ENCODE measurements around the gene IFT20.

DNA sequence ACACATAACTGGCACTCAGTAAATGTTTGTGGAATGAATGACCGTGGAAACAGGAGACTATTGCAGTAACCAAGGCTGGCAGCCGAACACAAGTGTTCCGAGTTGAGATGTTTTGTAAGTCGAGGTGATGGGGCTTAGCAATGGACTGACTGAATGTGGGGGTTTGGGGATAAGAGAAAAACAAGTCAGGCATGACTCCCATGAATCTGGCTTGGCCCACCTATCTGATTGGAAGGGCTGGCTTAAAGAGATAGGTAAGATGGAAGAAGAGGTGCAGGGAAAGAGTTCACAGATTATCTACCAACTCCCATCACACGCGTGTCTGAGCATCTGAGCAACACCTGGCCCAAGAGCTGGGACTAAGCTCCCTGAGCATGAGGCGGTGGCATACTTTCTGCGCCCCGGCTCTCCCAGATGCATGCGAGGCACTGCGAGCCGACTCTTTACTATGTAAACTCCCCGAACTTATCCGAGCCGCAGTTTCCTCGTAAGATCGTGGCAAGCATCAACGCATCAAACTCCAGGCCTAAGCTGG is 539 bp downstream of the IFT20 start:
- TF ChIP-seq, protein P1, sequence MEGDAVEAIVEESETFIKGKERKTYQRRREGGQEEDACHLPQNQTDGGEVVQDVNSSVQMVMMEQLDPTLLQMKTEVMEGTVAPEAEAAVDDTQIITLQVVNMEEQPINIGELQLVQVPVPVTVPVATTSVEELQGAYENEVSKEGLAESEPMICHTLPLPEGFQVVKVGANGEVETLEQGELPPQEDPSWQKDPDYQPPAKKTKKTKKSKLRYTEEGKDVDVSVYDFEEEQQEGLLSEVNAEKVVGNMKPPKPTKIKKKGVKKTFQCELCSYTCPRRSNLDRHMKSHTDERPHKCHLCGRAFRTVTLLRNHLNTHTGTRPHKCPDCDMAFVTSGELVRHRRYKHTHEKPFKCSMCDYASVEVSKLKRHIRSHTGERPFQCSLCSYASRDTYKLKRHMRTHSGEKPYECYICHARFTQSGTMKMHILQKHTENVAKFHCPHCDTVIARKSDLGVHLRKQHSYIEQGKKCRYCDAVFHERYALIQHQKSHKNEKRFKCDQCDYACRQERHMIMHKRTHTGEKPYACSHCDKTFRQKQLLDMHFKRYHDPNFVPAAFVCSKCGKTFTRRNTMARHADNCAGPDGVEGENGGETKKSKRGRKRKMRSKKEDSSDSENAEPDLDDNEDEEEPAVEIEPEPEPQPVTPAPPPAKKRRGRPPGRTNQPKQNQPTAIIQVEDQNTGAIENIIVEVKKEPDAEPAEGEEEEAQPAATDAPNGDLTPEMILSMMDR (IDR thresholded peaks at IDR 0.05) = no peak
- TF ChIP-seq POLR2A (IDR thresholded peaks at IDR 0.05) = no peak

All from body of pancreas (tissue), 4 donors.